A549 (cell line): ENCODE results near the gene SPP1. TPM values are rescaled to one million over a fixed set of nuclear protein-coding genes. Genes with fewer than 3 reads are reported as not detected.

Source experiments
- ATAC-seq, 2 experiments: fragments of 200-7000 bp in 1 of 2; fragments of >200 bp in 1 of 2; cut with Nextera tagmentation in 1 of 2; cut with Tn5 transposase in 1 of 2; 3 replicates each; pipeline versions ENCODE4 v1.8.0 to v1.9.1; 2018 to 2020; ENCODE audit warnings: mild to moderate bottlenecking in 1 of 2, moderate library complexity in 1 of 2
- CTCF ChIA-PET: fragments of 300-600 bp; sonication (Branson Sonifier 250); formaldehyde crosslinking; extraction: SDS; loops from one replicate; lab custom pipeline; 2021; ENCODE audit warnings: antibody characterized with exemption, inconsistent platforms; lab: Yijun Ruan, JAX
- POLR2A ChIA-PET: fragments of 350-600 bp; formaldehyde crosslinking; extraction: SDS; loops from one replicate; lab custom pipeline; 2021; ENCODE audit warnings: antibody characterized with exemption, inconsistent platforms; lab: Yijun Ruan, JAX
- DNase-seq, 2 experiments: peaks; one replicate each; pipeline versions ENCODE4 v3.0.0 to v3.0.0-alpha.2; 2011 to 2016; ENCODE audit warnings: low read depth in 1 of 2, low spot score in 1 of 2
- FAIRE-seq: peaks from 2 replicates; lab custom pipeline; 2011; peaks lifted over from hg19 to GRCh38; lab: Jason Lieb, UNC
- H3K27ac ChIP-seq, 2 experiments: fragments of >200 bp; sonication (Bioruptor Twin); formaldehyde crosslinking; 3 replicates each; pipeline ENCODE4 v1.5.1; 2016 to 2017
- H3K4me1 ChIP-seq: fragments of >200 bp; sonication (Bioruptor Twin); formaldehyde crosslinking; 3 replicates; pipeline ENCODE4 v1.6.1; 2016
- H3K4me2 ChIP-seq: fragments of >200 bp; sonication (Bioruptor Twin); formaldehyde crosslinking; 3 replicates; pipeline ENCODE4 v1.6.1; 2016
- H3K4me3 ChIP-seq: fragments of >200 bp; sonication (Bioruptor Twin); formaldehyde crosslinking; 3 replicates; pipeline ENCODE4 v1.5.1; 2016
- H3K9me3 ChIP-seq: fragments of >200 bp; sonication (Bioruptor Twin); formaldehyde crosslinking; 3 replicates; pipeline ENCODE4 v1.6.1; 2016
- BHLHE40 ChIP-seq: IDR thresholded peaks from 2 replicates; pipeline ENCODE4 v1.6.1; 2012; ENCODE audit warnings: low read depth, low read length, inconsistent platforms
- CBX2 ChIP-seq: fragments of 200-600 bp; sonication (generic); IDR thresholded peaks from 2 replicates; pipeline ENCODE4 v1.6.1; 2016; ENCODE audit warnings: low read depth, mild to moderate bottlenecking, borderline replicate concordance
- CEBPB ChIP-seq, 2 experiments: fragments of >200 bp in 1 of 2; sonication (Bioruptor Twin) in 1 of 2; formaldehyde crosslinking in 1 of 2; IDR thresholded peaks; 2 replicates each; pipeline ENCODE4 v1.6.1; 2012 to 2016
- EHF ChIP-seq: fragments of 250-450 bp; sonication (Bioruptor Pico); IDR thresholded peaks from 2 replicates; pipeline ENCODE4 v1.5.0; 2020; ENCODE audit warnings: mild to moderate bottlenecking
- FOSL2 ChIP-seq, 2 experiments: fragments of 450-650 bp in 1 of 2; fragments of >200 bp in 1 of 2; sonication (Bioruptor Twin) in 1 of 2; formaldehyde crosslinking; IDR thresholded peaks; 2 replicates each; pipeline versions ENCODE4 v1.5.0 to v1.6.1; 2016 to 2020; ENCODE audit warnings: mild to moderate bottlenecking in 1 of 2, moderate library complexity in 1 of 2
- HEYL ChIP-seq: fragments of 250-450 bp; sonication (Bioruptor Pico); IDR thresholded peaks from 2 replicates; pipeline ENCODE4 v1.8.0; 2021; ENCODE audit warnings: mild to moderate bottlenecking, moderate library complexity
- HOXB5 ChIP-seq: fragments of 250-450 bp; sonication (Bioruptor Pico); IDR thresholded peaks from 2 replicates; pipeline ENCODE4 v1.5.0; 2020; ENCODE audit warnings: mild to moderate bottlenecking, moderate library complexity
- JUN ChIP-seq, 2 experiments: fragments of >200 bp; sonication (Bioruptor Twin); formaldehyde crosslinking; IDR thresholded peaks; 2 replicates in 1 of 2; 3 replicates in 1 of 2; pipeline ENCODE4 v1.6.1; 2016 to 2017
- JUNB ChIP-seq: fragments of >200 bp; sonication (Bioruptor Twin); formaldehyde crosslinking; IDR thresholded peaks from 2 replicates; pipeline ENCODE4 v1.6.1; 2016
- MYC ChIP-seq: IDR thresholded peaks from 2 replicates; pipeline ENCODE4 v1.6.1; 2012; ENCODE audit warnings: mild to moderate bottlenecking, inconsistent platforms, low read length, improper control_type of control experiment, borderline replicate concordance
- NFE2L2 ChIP-seq: fragments of 150-350 bp; conservative IDR thresholded peaks from 2 replicates; pipeline ENCODE4 v1.6.1; 2014; ENCODE audit warnings: low read length
- NPAS2 ChIP-seq: fragments of 250-450 bp; sonication (Bioruptor Pico); IDR thresholded peaks from 2 replicates; pipeline ENCODE4 v1.8.0; 2022; ENCODE audit warnings: mild to moderate bottlenecking, moderate library complexity, borderline replicate concordance
- POLR2A ChIP-seq: IDR thresholded peaks from 2 replicates; pipeline ENCODE4 v1.6.1; 2012; ENCODE audit warnings: mild to moderate bottlenecking, low read length
- POLR2AphosphoS2 ChIP-seq: conservative IDR thresholded peaks from 2 replicates; pipeline ENCODE4 v1.6.1; 2012; ENCODE audit warnings: low read length, improper control_type of control experiment, inconsistent platforms
- RARB ChIP-seq: fragments of 250-450 bp; sonication (Bioruptor Pico); IDR thresholded peaks from 2 replicates; pipeline ENCODE4 v1.8.0; 2021; ENCODE audit warnings: mild to moderate bottlenecking, moderate library complexity
- RCOR1 ChIP-seq: fragments of 150-350 bp; IDR thresholded peaks from 2 replicates; pipeline ENCODE4 v1.6.1; 2014; ENCODE audit warnings: antibody characterized with exemption, low read length, low read depth
- SMC3 ChIP-seq: fragments of >200 bp; sonication (Bioruptor Twin); formaldehyde crosslinking; IDR thresholded peaks from 3 replicates; pipeline ENCODE4 v1.6.1; 2018; ENCODE audit warnings: inconsistent platforms
- TP53 ChIP-seq: fragments of 250-450 bp; sonication (Bioruptor Pico); IDR thresholded peaks from 2 replicates; pipeline ENCODE4 v1.5.0; 2021; ENCODE audit warnings: mild to moderate bottlenecking, moderate library complexity
- ZFP36 ChIP-seq: fragments of 450-650 bp; IDR thresholded peaks from 2 replicates; pipeline ENCODE4 v1.6.1; 2014; ENCODE audit warnings: borderline replicate concordance; ENCODE audit not compliant: partially characterized antibody
- WGBS: methylation state at CpG from one replicate; pipeline ENCODE4 v1.1.6; 2017; ENCODE audit errors: missing lambda C conversion rate; 5-methylcytosine and 5-hydroxymethylcytosine counted together
- polyA minus RNA-seq: library from RNA; depleted of rRNA, polyadenylated mRNA; stranded (reverse); fragments of >200 nt; gene quantifications from 2 replicates; pipeline ENCODE4 v1.2.3, GENCODE V29; 2011; rRNA and poly(A)+ RNA removed
- polyA plus RNA-seq, 4 experiments: library from polyadenylated mRNA; depleted of rRNA in 3 of 4; stranded (reverse); fragments of >200 nt; fragmentation: RNase III in 1 of 4; extraction: RNeasy Plus Mini Kit Qiagen cat#74134 plus additional on column Dnase treatment in 1 of 4; gene quantifications; 2 replicates in 3 of 4; 3 replicates in 1 of 4; pipeline ENCODE4 v1.2.3, GENCODE V29; 2011 to 2017
- TF ChIP-seq, protein P1 (sequence below): IDR thresholded peaks from 2 replicates; pipeline ENCODE4 v1.6.1; 2012; ENCODE audit warnings: low read depth, borderline replicate concordance
- TF ChIP-seq, protein P2 (sequence below): fragments of 250-450 bp; sonication (Bioruptor Pico); IDR thresholded peaks from 2 replicates; pipeline ENCODE4 v1.5.0; 2021; ENCODE audit warnings: mild to moderate bottlenecking, moderate library complexity, borderline replicate concordance
- TF ChIP-seq, protein P3 (sequence below): fragments of 450-650 bp; IDR thresholded peaks from 2 replicates; pipeline ENCODE4 v1.6.1; 2014; ENCODE audit warnings: antibody characterized with exemption

SPP1 gene
- polyA plus RNA-seq (2011; rRNA removed), result 415 and 509 TPM in 2 replicates
- 198 and 219 TPM in 2 replicates for polyA plus RNA-seq (2012; cell fraction: cytosol; rRNA removed)
- 164 and 242 TPM in 2 replicates for polyA plus RNA-seq (2012; cell fraction: nucleus; rRNA removed)
- polyA plus RNA-seq (2017; fragmentation: RNase III; extraction: RNeasy Plus Mini Kit Qiagen cat#74134 plus additional on column Dnase treatment), result 176 to 226 TPM (median 198 TPM) in 3 replicates
- polyA minus RNA-seq, result 277 and 302 TPM in 2 replicates

DNA sequence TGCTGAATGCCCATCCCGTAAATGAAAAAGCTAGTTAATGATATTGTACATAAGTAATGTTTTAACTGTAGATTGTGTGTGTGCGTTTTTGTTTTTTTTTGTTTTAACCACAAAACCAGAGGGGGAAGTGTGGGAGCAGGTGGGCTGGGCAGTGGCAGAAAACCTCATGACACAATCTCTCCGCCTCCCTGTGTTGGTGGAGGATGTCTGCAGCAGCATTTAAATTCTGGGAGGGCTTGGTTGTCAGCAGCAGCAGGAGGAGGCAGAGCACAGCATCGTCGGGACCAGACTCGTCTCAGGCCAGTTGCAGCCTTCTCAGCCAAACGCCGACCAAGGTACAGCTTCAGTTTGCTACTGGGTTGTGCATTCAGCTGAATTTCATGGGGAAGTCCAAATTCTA lies at the start of gene SPP1:
TSS of gene SPP1 (plus strand) at position 249 of the 400 bp plus-strand sequence. CDS start 1,182 bp downstream, outside the sequence.
- ATAC-seq (peak; percentile 92 to 94), FAIRE-seq (no peak), DNase-seq (peak; percentile 25 to 76)
- peak within 1 kb of the TSS; percentile 81 for H3K4me2 ChIP-seq
- peak within 1 kb of the TSS; percentile 45 for H3K4me3 ChIP-seq
- H3K9me3 ChIP-seq, result no peaks in the 10 kb centered on the region
- peaks cover 38% of the 10 kb centered on the region for H3K4me1 ChIP-seq
- ChIA-PET POLR2A (no interaction called here), CTCF (interaction anchor here (0.8 to 9.2 kb wide), 4 partner anchors 11 to 124 kb away, joined by 3 to 142 read pairs (median 6); no protein-coding TSS in a partner anchor)
- TF ChIP-seq MYC, result no peak
- TF ChIP-seq JUNB, result no peak
- TF ChIP-seq, protein P1, sequence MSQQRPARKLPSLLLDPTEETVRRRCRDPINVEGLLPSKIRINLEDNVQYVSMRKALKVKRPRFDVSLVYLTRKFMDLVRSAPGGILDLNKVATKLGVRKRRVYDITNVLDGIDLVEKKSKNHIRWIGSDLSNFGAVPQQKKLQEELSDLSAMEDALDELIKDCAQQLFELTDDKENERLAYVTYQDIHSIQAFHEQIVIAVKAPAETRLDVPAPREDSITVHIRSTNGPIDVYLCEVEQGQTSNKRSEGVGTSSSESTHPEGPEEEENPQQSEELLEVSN, result no peak
- 0 out of 3 replicates have a peak, but pooled peaks have one; percentile 12 for TF ChIP-seq SMC3
- no peak for TF ChIP-seq CEBPB (IDR thresholded peaks at IDR 0.05)
- TF ChIP-seq RCOR1, result no peak
- no peak for TF ChIP-seq ZFP36
- no peak for TF ChIP-seq BHLHE40
- TF ChIP-seq POLR2A, result peak; percentile 73
- peak in 1 of 2 experiments; percentile 30; a peak in 1 of 5 replicates for TF ChIP-seq JUN (IDR thresholded peaks at IDR 0.05)
- TF ChIP-seq HEYL (CRISPR knock-in tag), result no peak
- no peak for TF ChIP-seq NPAS2 (CRISPR knock-in tag)
- H3K27ac ChIP-seq, result peak within 1 kb of the TSS; percentile 82 to 84
- WGBS, result under 1% methylated on average over 8 of the region's 8 CpGs

DNA sequence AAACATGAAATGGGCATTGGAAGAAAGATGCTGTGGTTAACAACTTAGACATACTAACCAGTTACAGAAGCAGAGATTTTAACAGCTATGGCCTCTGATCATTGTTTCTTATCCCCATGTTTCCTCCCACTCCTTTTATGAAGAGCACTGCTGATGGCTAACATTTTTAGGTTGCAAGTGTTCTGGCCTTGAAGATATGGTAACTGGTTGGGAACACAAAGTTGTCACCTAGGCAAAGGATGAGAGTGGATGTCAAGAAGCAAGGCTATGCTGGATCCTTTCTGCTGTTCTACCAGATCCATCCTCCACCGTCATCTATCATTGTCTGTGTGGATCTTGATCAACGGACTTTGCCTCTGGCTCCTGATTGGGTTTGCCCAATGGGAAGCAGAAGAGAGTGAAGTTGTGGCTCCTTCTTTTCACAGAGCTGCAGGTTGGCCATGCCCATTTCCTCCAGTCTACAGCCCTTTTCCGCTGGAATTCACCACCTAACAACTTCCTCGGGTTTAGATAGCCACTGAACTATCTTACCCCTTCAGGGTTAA lies 48.9 kb upstream of the SPP1 start:
- no peak for DNase-seq
- TF ChIP-seq, protein P2, sequence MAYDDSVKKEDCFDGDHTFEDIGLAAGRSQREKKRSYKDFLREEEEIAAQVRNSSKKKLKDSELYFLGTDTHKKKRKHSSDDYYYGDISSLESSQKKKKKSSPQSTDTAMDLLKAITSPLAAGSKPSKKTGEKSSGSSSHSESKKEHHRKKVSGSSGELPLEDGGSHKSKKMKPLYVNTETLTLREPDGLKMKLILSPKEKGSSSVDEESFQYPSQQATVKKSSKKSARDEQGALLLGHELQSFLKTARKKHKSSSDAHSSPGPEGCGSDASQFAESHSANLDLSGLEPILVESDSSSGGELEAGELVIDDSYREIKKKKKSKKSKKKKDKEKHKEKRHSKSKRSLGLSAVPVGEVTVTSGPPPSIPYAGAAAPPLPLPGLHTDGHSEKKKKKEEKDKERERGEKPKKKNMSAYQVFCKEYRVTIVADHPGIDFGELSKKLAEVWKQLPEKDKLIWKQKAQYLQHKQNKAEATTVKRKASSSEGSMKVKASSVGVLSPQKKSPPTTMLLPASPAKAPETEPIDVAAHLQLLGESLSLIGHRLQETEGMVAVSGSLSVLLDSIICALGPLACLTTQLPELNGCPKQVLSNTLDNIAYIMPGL (CRISPR knock-in tag), result no peak
- no peak for TF ChIP-seq EHF (CRISPR knock-in tag)
- TF ChIP-seq TP53, result no peak
- TF ChIP-seq FOSL2 (IDR thresholded peaks at IDR 0.05), result no peak
- no peak for TF ChIP-seq FOSL2 (CRISPR knock-in tag; IDR thresholded peaks at IDR 0.05)
- no peak for TF ChIP-seq BHLHE40
- no peak for TF ChIP-seq NPAS2 (CRISPR knock-in tag)
- TF ChIP-seq NFE2L2, result no peak
- TF ChIP-seq, protein P3, sequence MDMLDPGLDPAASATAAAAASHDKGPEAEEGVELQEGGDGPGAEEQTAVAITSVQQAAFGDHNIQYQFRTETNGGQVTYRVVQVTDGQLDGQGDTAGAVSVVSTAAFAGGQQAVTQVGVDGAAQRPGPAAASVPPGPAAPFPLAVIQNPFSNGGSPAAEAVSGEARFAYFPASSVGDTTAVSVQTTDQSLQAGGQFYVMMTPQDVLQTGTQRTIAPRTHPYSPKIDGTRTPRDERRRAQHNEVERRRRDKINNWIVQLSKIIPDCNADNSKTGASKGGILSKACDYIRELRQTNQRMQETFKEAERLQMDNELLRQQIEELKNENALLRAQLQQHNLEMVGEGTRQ, result no peak
- no peak for TF ChIP-seq JUN (IDR thresholded peaks at IDR 0.05)
- TF ChIP-seq ZFP36, result no peak
- no peak for TF ChIP-seq RARB (CRISPR knock-in tag)
- TF ChIP-seq HOXB5, result no peak
- TF ChIP-seq CEBPB (IDR thresholded peaks at IDR 0.05), result no peak
- no peak for TF ChIP-seq CBX2
- TF ChIP-seq POLR2AphosphoS2, result no peak
- TF ChIP-seq JUNB, result no peak
- FAIRE-seq, result no peak
- CTCF ChIA-PET, result no interaction called here
- ATAC-seq, result no peak
- H3K4me3 ChIP-seq, result no peak overlapping the region
- WGBS, result 59% methylated on average over 4 of the region's 4 CpGs
- no peak overlapping the region for H3K4me2 ChIP-seq
- POLR2A ChIA-PET, result no interaction called here
- H3K27ac ChIP-seq, result no peak overlapping the region
- H3K4me1 ChIP-seq, result no peaks in the 10 kb centered on the region
- no peaks in the 10 kb centered on the region for H3K9me3 ChIP-seq
